Stimulated activated CD4-positive, alpha-beta T cell treated with anti-CD3 and anti-CD28 coated beads, Interleukin-1b, Interleukin-23, amount 100 ng/mL, for 4 hours (primary cell): ENCODE data around the gene SNTG2.

ENCODE experiments used
- DNase-seq, 2 donors: peaks; one replicate each; pipeline ENCODE4 v3.0.0-alpha.2; 2020; ENCODE audit warnings: low read depth in 2 of 2

Gene SNTG2

DNA sequence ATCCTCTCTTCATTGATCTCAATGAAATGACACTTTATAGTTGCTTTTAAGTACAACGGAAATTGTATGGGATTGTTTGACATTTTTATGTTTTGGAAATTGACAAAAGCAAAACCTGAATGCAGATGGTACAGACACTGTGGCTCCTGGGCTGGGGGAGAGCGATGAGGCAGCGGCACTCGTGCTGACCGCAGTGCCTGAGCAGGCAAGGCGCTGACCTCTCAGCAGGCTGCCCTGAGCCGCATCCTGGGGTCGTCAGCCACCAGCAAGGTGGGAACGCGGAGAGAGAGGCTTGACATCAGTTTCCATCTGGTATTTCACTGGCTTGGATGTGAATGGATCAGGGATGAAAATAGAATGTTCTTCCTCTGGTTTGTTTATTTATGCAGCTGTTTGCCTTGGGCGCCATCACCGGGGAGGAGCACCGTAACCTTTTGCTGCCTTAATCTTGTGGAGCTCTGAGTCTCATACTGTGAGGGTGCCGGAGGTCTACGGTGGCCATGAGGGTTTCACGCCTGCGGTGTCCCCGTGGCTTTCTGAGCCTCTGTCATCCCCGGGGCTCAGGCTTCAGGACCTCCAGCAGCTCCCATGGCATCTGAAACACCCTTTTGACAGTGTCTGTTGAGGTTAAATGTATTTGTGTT, 367.8 kb downstream of the SNTG2 start:
- no peak for DNase-seq

DNA sequence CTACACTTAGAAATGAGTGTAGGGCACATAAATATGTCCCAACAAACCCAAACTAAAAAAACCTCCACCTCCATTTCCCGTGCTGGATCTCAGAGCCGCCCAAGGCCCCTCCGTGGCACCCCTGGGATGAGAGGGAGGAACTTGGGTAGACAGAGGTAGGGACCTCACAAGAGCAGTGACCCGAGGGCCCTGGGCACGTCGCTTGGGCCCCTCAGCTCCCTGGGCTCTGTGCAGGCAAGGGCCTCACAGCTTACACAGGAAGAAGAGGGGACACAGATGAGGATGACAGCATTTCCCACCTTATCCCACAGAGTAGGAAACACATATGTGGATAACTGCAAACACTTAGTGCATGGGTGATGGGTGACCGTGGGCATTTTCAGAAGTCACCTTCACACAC, 368.7 kb downstream of the SNTG2 start:
- no peak for DNase-seq

DNA sequence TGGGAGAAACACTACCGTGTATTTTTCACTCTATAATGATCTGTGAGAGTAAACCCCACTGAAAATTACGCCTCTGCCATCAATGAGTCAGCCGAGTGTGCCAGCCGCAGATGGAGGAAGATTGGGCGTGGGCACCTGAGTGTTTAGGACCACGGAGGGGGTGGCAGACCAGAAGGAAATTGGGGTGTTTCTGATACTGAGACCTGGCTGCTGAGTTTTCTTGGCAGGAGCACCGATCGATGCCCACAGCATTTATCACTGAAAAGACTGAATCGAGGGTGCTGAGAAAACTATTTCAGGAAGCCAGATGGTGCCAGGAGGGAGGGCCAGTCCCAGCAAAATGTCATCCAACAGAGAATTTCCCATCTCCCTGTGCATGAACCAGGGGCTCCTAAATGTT, 370.7 kb downstream of the SNTG2 start:
- DNase-seq = no peak

DNA sequence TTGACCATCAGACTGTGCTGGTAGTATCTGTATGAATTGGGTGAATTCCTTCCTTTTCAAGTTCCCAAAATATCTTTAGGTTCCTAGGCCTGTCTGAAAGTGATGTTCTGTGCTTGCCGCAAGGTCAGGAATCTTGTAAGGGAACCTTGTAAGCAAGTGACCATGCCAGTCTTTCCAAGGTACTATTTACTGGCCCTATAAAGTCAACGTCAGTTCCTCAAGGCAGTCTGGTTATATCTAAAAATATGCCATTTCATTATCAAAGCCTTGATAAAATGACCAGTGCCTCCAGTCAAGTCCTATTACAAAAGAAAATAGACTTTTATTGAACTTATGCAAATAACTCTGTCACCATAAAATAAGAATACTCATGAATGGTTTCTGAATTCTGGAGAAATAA, 374.2 kb downstream of the SNTG2 start:
- DNase-seq = no peak

DNA sequence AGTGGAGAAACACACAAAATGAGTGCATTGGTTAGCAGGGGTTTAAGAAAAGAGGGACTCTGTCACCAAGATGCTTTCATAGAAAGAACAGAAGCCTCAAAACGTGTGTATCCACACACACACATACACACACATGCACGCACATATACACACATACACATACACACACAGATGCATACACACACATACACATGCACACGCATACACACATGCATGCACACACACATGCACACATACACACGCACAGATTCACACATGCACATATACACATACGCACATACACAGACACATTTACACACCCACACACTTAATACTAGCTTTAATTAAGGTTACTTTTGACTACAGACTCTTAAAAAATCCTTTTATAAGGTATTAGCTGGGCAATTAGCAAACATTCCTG, 378.0 kb downstream of the SNTG2 start:
- no peak for DNase-seq

DNA sequence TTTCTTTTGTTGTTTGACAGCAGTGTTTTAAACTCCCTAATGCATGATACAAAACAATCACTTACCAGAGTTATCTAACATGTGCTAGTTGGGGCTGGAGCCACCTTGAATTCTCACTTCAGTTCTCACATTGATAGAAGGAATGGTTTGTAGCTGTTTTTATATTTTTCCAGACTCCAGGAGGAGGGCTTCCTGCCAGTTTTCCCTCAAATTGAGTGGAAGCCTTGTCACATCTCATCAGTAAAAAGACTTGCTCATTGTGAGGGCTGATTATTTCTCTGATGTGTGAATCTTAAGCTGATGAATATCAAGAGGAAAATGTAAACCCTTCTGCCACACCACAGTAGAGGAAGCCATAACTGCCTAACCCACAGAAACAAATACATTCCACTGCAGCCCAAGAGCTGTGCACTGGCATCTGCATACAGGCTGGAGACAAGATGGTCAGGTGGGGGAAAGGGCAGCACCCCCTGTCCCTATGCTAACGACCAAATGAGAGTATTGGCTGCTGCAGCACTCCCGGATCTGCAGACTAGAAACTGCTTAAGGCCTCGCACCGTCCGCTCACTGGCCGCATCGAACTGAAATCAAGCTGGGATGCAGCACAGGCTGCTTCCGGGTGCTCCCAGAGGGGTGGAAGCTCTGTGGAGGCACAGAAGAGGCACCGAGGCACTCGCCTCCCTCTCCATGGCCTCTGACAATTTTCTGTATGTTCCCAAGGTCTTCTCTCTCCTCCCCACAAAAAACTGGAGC, 388.9 kb downstream of the SNTG2 start:
- no peak for DNase-seq

DNA sequence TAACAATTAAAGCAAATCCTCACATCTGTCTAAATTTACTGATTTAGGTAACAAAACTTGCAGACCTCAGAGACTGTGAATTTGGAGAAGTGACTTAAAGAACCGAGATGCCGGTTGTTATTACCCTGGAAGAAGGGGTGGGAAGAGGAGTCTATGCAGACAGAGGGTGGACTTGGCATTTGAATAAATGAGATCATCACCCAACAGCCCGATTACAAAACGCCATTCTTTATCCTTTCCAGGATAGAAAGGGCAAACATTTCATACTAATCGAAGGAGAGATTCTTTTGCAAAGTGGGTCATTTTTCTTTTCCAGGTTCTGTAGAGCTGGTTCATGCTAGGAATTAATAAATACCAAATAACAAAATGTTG, 389.5 kb downstream of the SNTG2 start:
- no peak for DNase-seq

DNA sequence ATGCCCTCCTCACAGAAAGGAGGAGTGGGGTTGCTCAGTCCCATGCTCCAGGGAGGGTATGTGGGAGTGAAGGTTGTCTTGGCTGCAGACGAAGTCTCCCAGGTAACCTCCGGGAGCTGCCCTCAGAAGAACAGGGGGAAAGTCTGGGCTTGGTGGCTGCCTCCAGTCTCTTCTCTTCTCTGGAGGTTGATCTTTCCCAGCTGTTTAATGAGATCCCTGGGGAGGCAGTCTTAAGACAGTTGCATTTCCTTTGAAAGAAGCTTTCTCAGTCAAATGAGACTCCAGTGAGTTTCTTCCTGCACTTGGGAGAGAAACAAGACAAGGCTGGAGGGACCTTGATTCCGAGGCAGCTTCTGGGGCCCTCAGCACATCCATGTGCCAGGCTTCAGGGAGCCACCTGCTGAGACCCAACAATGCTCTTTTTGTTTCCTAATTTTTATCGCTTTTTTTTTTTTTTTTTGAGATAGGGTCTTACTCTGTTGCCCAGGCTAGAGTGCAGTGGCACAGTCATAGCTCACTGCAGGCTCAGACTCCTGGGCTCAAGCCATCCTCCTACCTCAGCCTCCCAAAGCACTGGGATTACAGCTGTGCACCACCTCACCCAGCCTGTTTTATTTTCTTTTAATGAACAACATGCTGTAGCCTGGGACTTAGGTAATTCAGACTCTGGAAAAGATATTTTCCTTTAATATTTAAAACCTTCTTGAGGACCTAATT, 390.9 kb downstream of the SNTG2 start:
- no peak for DNase-seq

DNA sequence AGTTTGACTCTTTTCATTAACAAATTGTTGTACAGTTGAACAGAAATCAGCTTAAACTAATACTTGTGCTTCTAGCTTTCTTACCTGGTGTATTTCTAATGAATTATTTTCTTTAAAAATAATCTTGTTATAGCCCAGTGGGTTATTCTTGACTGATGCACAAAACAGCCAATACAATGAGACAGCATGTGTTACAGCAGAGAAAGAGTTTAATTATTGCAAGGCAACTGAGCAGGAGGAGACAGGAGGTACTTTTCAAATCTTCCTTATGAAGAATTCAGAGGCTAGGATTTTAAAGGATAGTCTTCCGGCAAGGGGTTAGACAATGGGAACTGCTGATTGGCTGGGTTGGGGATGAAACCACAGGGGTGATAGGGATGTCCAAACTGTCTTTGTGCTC, 398.1 kb downstream of the SNTG2 start:
- no peak for DNase-seq

DNA sequence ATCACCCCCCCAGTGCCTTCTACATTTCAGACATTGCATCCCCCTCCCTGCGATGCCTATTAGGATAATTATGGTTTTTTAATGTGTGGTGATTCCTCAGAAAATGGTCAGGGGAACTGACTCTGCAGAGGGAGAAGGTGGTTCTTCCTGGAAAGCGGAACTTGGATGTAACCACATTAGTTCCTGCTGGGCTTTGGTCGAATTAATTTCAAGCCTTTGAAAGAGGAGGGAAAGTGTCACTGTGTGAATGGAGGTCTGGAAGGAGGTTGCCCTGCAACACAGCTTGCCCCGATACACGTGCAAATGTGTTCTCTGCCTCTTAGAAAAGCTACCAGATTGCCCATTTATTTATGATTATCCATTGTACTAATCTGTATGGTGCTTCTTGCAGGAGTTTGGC, 399.5 kb downstream of the SNTG2 start:
- DNase-seq = no peak

DNA sequence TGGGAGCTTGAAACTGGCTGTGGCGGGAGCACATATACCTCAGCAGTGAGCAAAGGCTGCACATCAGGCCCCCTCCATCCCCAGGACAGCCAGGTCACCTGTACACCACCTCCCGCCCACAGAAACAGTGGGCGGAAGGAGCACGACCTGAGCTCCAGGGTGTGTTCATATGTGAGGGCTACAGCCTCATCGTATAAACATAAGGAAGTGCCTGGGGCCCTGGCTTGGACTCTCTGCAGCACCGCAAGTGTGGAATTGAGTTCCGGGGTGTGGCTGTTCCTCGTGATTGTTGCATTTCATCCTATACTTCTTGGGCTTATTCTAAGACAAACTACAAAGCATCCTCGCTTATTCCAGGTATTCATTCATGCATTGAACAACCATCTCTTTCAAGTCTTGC, 402.5 kb downstream of the SNTG2 start:
- no peak for DNase-seq

DNA sequence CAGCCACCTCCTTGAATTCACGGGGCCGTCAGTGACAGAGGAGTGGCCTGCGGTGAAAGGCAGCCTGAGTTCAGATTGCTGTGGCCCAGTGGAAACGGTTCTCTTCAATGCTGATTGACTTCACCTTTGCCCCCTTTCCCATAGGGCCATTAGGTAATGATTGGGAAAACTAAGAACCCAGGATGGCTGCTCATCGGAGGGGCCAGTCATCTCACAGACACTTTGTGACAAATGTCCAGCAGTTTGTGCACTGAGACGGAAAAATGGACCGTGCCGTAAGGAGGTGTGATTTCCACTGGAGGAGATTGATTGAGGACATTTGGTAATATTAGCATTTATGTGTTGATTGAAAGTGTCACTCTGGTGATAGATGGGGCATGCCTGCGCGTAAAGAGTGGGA, 402.9 kb downstream of the SNTG2 start:
- DNase-seq = no peak

DNA sequence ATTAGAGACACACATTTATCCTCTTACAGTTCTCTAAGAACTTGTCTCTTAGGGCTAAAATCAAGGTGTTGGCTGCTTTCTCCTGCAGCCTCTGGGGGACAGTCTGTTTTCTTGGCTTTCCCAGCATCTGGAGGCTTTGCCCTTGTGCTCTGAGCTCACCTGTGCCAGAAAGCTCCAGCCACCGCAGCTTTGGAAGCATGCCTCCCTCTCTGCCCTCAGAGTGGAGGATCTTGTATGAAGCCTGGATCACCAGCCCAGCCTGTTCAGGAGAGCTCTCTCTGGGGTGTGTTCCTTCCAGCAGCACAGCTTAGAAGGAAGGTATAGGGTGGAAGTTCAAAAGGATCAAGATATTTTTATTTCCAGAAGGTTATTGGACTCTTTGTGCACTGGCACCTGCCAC, 409.5 kb downstream of the SNTG2 start:
- no peak for DNase-seq

DNA sequence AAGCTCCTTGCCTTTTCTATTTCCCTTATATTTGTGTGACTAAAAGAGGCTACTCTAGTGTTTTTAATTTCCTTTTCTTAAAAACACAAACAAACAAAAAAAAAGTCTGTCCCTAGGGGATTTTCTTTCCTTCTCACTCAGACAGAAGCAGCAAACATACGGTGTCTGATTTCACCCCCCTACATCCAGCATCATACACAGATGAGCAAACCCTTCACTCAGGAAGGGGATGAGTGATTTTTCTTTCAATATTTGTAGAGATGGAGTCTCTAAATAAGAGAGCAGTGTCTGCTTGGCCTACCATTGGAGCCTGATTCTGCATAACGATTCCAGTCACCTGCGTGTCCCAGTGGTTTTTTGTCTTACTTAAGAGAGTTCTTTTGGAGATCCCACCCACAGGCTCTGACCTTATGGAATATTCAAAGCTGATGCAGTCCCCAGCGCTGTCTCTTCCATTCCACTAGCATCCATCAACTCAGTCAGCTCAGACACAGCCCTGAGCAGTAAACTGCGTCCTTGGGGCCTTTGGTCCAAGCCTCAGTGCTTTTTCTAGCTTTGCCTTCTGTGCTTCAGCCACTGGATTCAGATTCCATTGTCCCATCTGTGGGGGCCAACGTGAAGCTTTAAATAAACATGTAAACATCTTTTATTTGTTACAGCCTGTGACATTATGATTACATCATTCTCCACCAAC, 410.1 kb downstream of the SNTG2 start:
- DNase-seq = no peak

DNA sequence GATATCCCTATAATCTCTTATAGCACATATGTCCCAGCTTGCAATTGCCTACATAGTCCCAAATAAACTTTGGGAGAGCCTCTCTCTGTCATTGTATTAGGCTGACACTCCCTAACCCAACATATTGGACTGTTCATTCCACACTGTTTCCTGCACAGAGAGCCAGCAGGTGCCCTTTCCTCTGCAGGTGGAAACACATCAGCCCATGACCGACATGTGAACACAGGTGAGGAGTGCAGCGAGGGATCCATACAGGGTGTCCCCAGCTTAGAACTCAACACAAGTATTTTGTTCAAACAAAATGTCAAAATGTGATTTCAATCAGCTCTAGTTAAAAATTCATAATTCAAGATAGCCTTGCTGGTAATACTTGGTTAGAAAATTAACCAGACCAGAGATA, 412.7 kb downstream of the SNTG2 start:
- no peak for DNase-seq

DNA sequence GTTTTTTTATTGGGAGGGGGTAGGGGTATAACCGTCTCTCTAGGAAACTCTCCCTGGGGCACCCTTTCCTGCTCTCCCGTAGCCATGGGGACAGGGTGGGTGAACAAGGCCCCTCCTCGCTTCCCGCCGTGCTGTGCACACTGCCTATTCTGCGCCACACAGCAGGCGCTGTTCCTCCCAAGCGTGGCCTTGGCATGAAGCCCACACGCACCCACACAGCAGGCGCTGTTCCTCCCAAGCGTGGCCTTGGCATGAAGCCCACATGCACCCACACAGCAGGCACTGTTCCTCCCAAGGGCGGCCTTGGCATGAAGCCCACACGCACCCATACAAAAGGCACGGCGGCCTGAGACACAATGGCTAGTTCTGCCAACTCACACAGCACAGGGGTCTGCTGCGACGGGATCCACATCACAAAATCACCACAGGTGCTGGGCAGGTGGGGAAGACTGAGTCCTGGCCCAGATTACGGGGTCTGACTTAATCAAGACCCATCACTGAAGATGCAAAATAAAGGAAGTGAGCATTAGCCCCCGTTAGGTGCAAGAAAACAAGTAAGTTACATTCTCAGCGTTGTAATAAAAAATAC, 416.0 kb downstream of the SNTG2 start:
- peak in 1 of 2 donors; percentile 8 for DNase-seq

DNA sequence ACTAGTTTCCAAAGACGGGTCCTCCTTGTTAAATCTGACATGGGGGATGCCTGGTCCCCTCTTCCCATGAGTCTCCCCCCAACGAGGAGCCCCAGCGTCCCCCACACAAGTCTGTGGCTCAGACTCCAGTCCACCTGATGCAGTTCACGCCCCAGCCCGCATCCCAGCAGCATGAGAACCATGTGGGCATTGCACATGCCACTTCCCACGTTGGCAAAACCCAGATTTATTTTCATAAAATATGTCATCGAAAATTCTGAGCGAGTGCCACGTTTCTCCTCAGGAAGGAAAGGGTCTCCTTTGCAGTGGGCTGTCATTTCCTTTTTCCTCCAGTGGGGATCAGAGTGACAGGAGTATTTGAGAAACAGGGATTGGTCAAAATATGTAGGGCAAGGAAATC, 417.0 kb downstream of the SNTG2 start:
- no peak for DNase-seq

DNA sequence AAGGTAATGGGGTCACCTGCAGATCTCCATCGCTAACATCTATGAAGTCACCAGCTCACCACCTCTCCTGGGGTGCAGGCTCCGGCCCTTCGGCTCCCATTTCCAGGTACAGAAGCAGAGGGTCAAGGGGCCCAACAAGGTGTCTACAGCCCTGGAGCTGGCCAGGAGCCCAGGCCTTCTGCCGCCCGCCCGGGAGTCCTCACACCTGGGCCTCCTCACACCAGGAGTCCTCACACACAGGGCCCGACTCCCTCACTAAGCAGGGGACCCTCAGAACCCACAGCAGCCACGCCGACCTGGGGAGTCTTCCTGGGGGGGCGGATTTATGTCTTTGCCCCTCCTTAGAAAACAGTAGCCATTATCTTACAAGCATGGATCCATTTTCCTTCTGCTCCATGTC, 419.3 kb downstream of the SNTG2 start:
- DNase-seq = no peak

DNA sequence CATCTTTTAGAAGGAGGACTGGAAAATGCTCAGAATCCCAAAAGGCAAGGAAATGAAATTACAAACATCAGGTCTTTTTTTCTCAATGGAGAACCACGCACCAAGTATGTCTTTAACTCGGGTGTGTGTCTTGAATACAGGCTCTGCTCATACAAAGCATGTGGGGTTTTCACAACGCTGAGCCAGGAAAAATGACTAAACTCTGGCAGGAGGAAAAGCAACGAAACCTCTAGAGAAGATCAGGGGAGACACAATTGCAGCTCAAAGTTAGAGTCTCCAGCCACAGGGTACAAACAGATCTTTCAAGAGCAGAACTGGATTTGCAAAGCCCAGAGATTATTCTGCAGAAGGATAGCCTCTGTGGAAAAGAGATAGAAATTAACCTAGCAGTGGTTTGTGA, 419.8 kb downstream of the SNTG2 start:
- no peak for DNase-seq

DNA sequence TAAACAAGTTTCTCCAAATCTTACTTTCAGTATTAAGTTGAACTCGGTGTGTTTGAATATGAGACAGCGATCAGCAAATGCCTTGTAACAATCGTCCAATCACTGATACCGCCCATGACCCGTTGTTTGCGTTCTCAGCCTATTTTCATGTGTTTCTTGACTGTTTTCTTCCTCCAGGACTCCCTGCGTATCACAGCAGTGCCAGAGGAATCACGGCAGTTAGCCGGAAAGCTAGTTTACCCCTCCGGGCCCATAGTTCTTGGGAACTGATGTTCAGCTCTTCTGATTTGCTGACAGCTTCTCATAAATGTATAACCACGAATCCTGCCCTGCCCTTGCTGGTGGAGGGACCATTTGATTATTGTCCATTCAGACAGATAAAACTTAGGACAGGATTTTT, 420.4 kb downstream of the SNTG2 start:
- no peak for DNase-seq

DNA sequence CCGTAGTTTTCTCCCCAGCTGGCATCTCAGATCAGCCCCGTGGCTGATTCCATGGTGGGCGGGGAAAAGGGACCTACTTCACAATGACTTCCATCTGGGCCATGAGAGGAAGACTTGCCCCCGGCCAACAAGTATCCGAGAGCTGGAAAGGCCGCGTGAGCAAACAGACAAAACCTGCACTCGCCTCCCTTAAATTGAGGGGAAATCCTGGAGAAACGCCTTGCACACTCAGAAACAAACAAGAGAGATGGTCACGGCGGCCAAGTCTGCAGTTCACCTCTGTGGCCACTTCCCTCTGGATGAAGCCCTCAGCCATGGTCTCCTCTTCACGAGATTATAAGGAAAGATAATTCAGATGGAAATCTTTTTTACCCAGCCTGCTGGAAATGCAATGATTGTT, 423.2 kb downstream of the SNTG2 start:
- no peak for DNase-seq

DNA sequence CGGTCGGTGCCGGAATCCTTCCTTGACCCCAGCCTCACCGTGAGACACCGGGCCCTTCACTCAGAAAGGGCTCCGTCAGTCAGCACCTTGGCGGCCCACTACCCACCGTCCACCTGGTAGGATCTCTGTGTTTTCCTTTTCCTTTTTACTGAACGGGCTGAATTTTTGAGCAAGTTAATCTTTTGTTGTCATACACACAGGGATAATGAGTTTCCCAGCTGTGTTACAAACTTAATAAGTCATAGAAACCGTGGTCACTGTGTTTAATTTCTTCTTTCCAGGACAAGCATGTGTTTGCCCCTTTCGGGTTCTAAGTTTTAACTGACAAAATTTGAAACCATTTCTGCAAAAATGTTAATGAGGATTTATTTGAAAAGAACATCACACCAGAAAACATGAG, 423.6 kb downstream of the SNTG2 start:
- DNase-seq = no peak
